Astrocyte (in vitro differentiated cells and primary cell): ENCODE data around the gene PIGU. TPM values are rescaled to one million over a fixed set of nuclear protein-coding genes. Genes with fewer than 3 reads are reported as not detected.
"Not testable (repeated sequence)": the region's sequence is repeated elsewhere in the genome, so short reads cannot be mapped to it uniquely, and the experiment has no call there.

Experiments used
- DNase-seq: peaks from one replicate; pipeline ENCODE4 v3.0.0-alpha.2; 2010; ENCODE audit warnings: low read depth
- FAIRE-seq: peaks from 2 replicates; lab custom pipeline; 2011; peaks lifted over from hg19 to GRCh38; lab: Jason Lieb, UNC
- H2AFZ ChIP-seq: 2 replicates; pipeline ENCODE4 v1.6.0; 2012; ENCODE audit warnings: low read depth, low read length, inconsistent platforms
- H3K27ac ChIP-seq: 2 replicates; pipeline ENCODE4 v1.5.1; 2011; ENCODE audit warnings: low read depth, low read length, inconsistent platforms
- H3K27me3 ChIP-seq: 2 replicates; pipeline ENCODE4 v1.6.0; 2011; ENCODE audit warnings: low read length, inconsistent platforms; ENCODE audit not compliant: insufficient read depth
- H3K36me3 ChIP-seq: 2 replicates; pipeline ENCODE4 v1.5.1; 2011; ENCODE audit warnings: low read length, inconsistent platforms; ENCODE audit not compliant: insufficient read depth
- H3K4me1 ChIP-seq: 2 replicates; pipeline ENCODE4 v1.5.1; 2011; ENCODE audit warnings: low read length, inconsistent platforms; ENCODE audit not compliant: insufficient read depth
- H3K4me2 ChIP-seq: 2 replicates; pipeline ENCODE4 v1.6.0; 2012; ENCODE audit warnings: low read length, inconsistent platforms
- H3K4me3 ChIP-seq: 2 replicates; pipeline ENCODE4 v1.5.1; 2011; ENCODE audit warnings: low read depth, mild to moderate bottlenecking, low read length, inconsistent platforms; ENCODE audit not compliant: insufficient read depth
- H3K79me2 ChIP-seq: 2 replicates; pipeline ENCODE4 v1.6.0; 2012; ENCODE audit warnings: mild to moderate bottlenecking, low read length, inconsistent platforms; ENCODE audit not compliant: insufficient read depth
- H3K9ac ChIP-seq: 2 replicates; pipeline ENCODE4 v1.6.0; 2012; ENCODE audit warnings: mild to moderate bottlenecking, low read length, inconsistent platforms
- H3K9me3 ChIP-seq: 2 replicates; pipeline ENCODE4 v1.5.1; 2012; ENCODE audit warnings: low read depth, mild to moderate bottlenecking, low read length, inconsistent platforms; ENCODE audit not compliant: insufficient read depth
- H4K20me1 ChIP-seq: 2 replicates; pipeline ENCODE4 v1.6.0; 2012; ENCODE audit warnings: low read length, inconsistent platforms; ENCODE audit not compliant: insufficient read depth
- H3K27ac Mint-ChIP-seq: one replicate; pipeline ENCODE4 v1.8.0; 2021; ENCODE audit warnings: mild to moderate bottlenecking, mixed read lengths; ENCODE audit not compliant: unreplicated experiment
- H3K27me3 Mint-ChIP-seq: one replicate; pipeline ENCODE4 v1.8.0; 2021; ENCODE audit warnings: low read depth, mixed read lengths; ENCODE audit not compliant: unreplicated experiment
- H3K36me3 Mint-ChIP-seq: one replicate; pipeline ENCODE4 v1.8.0; 2021; ENCODE audit warnings: low read depth, mixed read lengths; ENCODE audit not compliant: unreplicated experiment
- H3K4me1 Mint-ChIP-seq: one replicate; pipeline ENCODE4 v1.8.0; 2021; ENCODE audit warnings: low read depth, mixed read lengths; ENCODE audit not compliant: unreplicated experiment
- H3K4me3 Mint-ChIP-seq: one replicate; pipeline ENCODE4 v1.8.0; 2021; ENCODE audit warnings: mild to moderate bottlenecking, moderate library complexity, mixed read lengths; ENCODE audit not compliant: unreplicated experiment
- H3K9me3 Mint-ChIP-seq: one replicate; pipeline ENCODE4 v1.8.0; 2021; ENCODE audit warnings: mild to moderate bottlenecking, mixed read lengths; ENCODE audit not compliant: unreplicated experiment
- CTCF ChIP-seq: IDR thresholded peaks from 2 replicates; pipeline ENCODE4 v1.5.1; 2011; ENCODE audit warnings: low read depth, mild to moderate bottlenecking, inconsistent platforms, low read length, moderate library complexity; ENCODE audit not compliant: insufficient read depth
- EZH2 ChIP-seq: IDR thresholded peaks from 2 replicates; pipeline ENCODE4 v1.6.1; 2012; ENCODE audit warnings: mild to moderate bottlenecking, low read length, inconsistent platforms; ENCODE audit not compliant: insufficient read depth
- total RNA-seq: library from RNA; stranded (reverse); gene quantifications from 2 replicates; pipeline ENCODE4 v1.2.1, GENCODE V29; 2021

PIGU gene
- total RNA-seq, 1 donor from 2014 or later: 16.7 TPM

DNA sequence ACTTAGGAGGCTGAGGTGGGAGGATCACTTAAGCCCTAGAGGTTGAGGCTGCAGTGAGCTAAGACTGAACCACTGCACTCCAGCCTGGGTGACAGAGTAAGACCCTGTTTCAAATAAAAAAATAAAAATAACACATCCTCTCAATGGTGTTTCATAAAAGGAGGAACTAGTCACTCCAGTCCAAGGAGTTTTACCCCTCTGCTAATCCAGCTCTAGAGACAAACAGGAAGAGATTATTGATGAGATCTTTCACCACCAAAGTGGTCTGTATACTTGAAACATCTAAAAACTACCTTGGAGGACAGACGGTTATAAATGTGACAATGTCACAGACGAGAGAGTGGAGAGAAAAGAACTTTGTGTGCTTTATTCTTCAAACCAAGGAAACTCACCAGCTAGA, 58.2 kb downstream of the PIGU start:
- H3K27ac Mint-ChIP-seq: no peak overlapping the region
- FAIRE-seq: no peak
- DNase-seq: no peak
- H3K27ac ChIP-seq: no peak overlapping the region
- no peaks in the 10 kb centered on the region for H4K20me1 ChIP-seq
- H3K4me2 ChIP-seq: no peak overlapping the region
- H3K9me3 Mint-ChIP-seq: no peaks in the 10 kb centered on the region
- H3K4me3 ChIP-seq: no peak overlapping the region
- peaks cover 27% of the 10 kb centered on the region for H3K36me3 Mint-ChIP-seq
- no peak overlapping the region for H2AFZ ChIP-seq
- no peaks in the 10 kb centered on the region for H3K9me3 ChIP-seq
- H3K4me3 Mint-ChIP-seq: no peak overlapping the region
- H3K27me3 Mint-ChIP-seq: no peaks in the 10 kb centered on the region
- no peaks in the 10 kb centered on the region for H3K79me2 ChIP-seq
- no peaks in the 10 kb centered on the region for H3K27me3 ChIP-seq
- no peak overlapping the region for H3K9ac ChIP-seq
- H3K4me1 ChIP-seq: no peaks in the 10 kb centered on the region
- peaks cover 17% of the 10 kb centered on the region for H3K4me1 Mint-ChIP-seq
- no peaks in the 10 kb centered on the region for H3K36me3 ChIP-seq
- TF ChIP-seq CTCF (no peak), EZH2 (no peak)

GRCh38 chr20:34616913-34617312, 60.0 kb downstream of the PIGU start:
- Mint-ChIP-seq H3K4me1 (peaks cover 17% of the 10 kb centered on the region), H3K36me3 (peaks cover 22% of the 10 kb centered on the region)
- not testable (repeated sequence) for H3K4me3 ChIP-seq, DNase-seq, H3K27ac ChIP-seq, H3K27me3 ChIP-seq, H3K9me3 ChIP-seq, H3K9me3 Mint-ChIP-seq, H3K27me3 Mint-ChIP-seq, H2AFZ ChIP-seq, H3K4me3 Mint-ChIP-seq, H3K4me2 ChIP-seq, H3K4me1 ChIP-seq, H3K9ac ChIP-seq, H4K20me1 ChIP-seq, H3K36me3 ChIP-seq, H3K79me2 ChIP-seq, H3K27ac Mint-ChIP-seq, FAIRE-seq

DNA sequence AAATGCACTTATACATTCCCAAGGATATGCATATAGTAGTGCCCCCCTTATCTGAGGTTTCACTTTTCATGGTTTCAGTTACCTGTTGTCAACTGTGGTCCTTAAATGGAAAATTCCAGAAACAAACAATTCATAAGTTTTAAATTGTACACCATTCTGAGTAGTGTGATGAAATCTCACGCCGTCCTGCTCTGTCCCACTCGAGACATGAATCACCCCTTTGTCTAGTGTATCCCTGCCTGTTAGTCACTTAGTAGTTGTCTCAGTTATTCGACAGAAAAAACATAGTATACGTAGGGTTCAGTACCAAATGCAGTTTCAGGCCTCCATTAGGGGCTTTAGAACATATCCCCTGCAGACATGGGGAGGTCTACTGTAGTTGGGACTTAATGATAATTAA, 61.4 kb downstream of the PIGU start:
- DNase-seq (peak; percentile 23), FAIRE-seq (no peak)
- no peaks in the 10 kb centered on the region for H4K20me1 ChIP-seq
- H3K36me3 Mint-ChIP-seq: peaks cover 11% of the 10 kb centered on the region
- no peaks in the 10 kb centered on the region for H3K27me3 ChIP-seq
- no peak overlapping the region for H3K27ac ChIP-seq
- H3K9me3 Mint-ChIP-seq: no peaks in the 10 kb centered on the region
- H3K4me1 Mint-ChIP-seq: peaks cover 13% of the 10 kb centered on the region
- no peaks in the 10 kb centered on the region for H3K36me3 ChIP-seq
- H3K4me3 ChIP-seq: no peak overlapping the region
- TF ChIP-seq EZH2: no peak
- TF ChIP-seq CTCF: no peak
- H3K79me2 ChIP-seq: no peaks in the 10 kb centered on the region
- H3K4me2 ChIP-seq: no peak overlapping the region
- peak overlapping the region; percentile 98 for H3K27ac Mint-ChIP-seq
- no peaks in the 10 kb centered on the region for H3K9me3 ChIP-seq
- H3K4me1 ChIP-seq: no peaks in the 10 kb centered on the region
- no peak overlapping the region for H3K4me3 Mint-ChIP-seq
- H3K9ac ChIP-seq: no peak overlapping the region
- no peak overlapping the region for H2AFZ ChIP-seq
- no peaks in the 10 kb centered on the region for H3K27me3 Mint-ChIP-seq

- not testable (repeated sequence) for H3K4me2 ChIP-seq, H3K4me3 ChIP-seq, H3K36me3 ChIP-seq, H3K27ac ChIP-seq, H3K27ac Mint-ChIP-seq, H3K9me3 Mint-ChIP-seq, H3K4me3 Mint-ChIP-seq, H3K9me3 ChIP-seq, H4K20me1 ChIP-seq, H3K79me2 ChIP-seq, H3K27me3 ChIP-seq, H3K9ac ChIP-seq, H3K36me3 Mint-ChIP-seq, DNase-seq, H3K27me3 Mint-ChIP-seq, H2AFZ ChIP-seq, H3K4me1 ChIP-seq, FAIRE-seq
- H3K4me1 Mint-ChIP-seq: peaks cover 13% of the 10 kb centered on the region
These were observed 64.9 kb downstream of the PIGU start for GRCh38 chr20:34611976-34612375.
